Astrocyte of the spinal cord (primary cell): ENCODE measurements around the gene ATP6V0A4.

Experiments
- DNase-seq: peaks from one replicate; pipeline ENCODE4 v3.0.0; 2011; ENCODE audit warnings: low read depth, low spot score
- H3K4me3 ChIP-seq: 2 replicates; pipeline ENCODE4 v1.5.1; 2011; ENCODE audit warnings: low read depth, mild to moderate bottlenecking, low read length, moderate library complexity
- in situ Hi-C: cut with HindIII; loops from 2 replicates; pipeline ENCODE4 v1.10.0; 2017; ENCODE audit warnings: low sequenced_read_pairs
- TF ChIP-seq, protein P1 (sequence below): IDR thresholded peaks from 2 replicates; pipeline ENCODE4 v1.5.1; 2012; ENCODE audit warnings: low read depth, mild to moderate bottlenecking, low read length, inconsistent platforms

The ATP6V0A4 gene

DNA sequence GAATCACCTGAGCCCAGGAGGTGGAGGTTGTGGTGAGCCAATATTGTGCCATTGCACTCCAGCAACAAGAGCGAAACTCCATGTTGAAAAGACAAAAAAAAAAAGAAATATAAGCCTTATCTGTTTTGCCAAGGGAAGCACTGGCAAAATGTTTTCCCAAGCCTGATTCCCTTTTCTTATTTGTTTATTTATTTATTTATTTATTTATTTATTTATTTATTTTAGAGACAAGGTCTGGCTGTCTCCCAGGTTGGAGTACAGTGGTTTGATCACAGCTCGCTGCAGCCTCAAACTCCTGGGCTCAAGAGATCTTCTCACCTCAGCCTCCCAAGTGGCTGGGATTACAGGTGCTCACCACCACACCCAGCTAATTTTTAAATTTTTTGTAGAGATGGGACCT lies 141.0 kb downstream of the ATP6V0A4 start:
- H3K4me3 ChIP-seq, result no peak overlapping the region
- no peak for DNase-seq
- in situ Hi-C loops, result no loop called here
- TF ChIP-seq, protein P1, sequence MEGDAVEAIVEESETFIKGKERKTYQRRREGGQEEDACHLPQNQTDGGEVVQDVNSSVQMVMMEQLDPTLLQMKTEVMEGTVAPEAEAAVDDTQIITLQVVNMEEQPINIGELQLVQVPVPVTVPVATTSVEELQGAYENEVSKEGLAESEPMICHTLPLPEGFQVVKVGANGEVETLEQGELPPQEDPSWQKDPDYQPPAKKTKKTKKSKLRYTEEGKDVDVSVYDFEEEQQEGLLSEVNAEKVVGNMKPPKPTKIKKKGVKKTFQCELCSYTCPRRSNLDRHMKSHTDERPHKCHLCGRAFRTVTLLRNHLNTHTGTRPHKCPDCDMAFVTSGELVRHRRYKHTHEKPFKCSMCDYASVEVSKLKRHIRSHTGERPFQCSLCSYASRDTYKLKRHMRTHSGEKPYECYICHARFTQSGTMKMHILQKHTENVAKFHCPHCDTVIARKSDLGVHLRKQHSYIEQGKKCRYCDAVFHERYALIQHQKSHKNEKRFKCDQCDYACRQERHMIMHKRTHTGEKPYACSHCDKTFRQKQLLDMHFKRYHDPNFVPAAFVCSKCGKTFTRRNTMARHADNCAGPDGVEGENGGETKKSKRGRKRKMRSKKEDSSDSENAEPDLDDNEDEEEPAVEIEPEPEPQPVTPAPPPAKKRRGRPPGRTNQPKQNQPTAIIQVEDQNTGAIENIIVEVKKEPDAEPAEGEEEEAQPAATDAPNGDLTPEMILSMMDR, result no peak
